ENCODE results near the gene XPR1. TPM values are rescaled to one million over a fixed set of nuclear protein-coding genes. Genes with fewer than 3 reads are reported as not detected.

The XPR1 gene
- total RNA-seq, 1 donor from 2014 or later = 62.1 TPM

DNA sequence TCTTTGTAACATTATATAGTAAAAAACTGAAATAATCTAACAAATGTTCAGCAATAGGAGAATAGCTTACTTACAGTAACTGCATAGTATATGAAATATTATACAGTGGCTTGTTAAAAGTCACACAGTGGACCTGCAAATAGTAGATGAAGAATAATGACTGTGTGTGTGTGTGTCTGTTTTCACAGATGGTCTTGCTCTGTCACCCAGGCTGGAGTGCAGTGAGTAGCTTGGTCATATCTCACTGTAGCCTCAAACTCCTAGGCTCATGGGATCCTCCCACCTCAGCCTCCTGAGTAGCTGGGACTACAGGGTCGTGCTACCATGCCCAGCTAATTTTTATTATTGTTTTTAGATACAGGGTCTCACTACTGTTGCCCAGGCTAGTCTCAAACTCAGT, 213.5 kb downstream of the XPR1 start:
- Mint-ChIP-seq H3K27me3 (ENCODE audit: unreplicated experiment) (no peaks in the 10 kb centered on the region), H3K36me3 (ENCODE audit: unreplicated experiment) (no peaks in the 10 kb centered on the region), H3K27ac (ENCODE audit: unreplicated experiment) (no peak overlapping the region), H3K4me3 (ENCODE audit: unreplicated experiment) (no peak overlapping the region), H3K9me3 (ENCODE audit: unreplicated experiment) (no peaks in the 10 kb centered on the region), H3K4me1 (ENCODE audit: low read depth, unreplicated experiment) (peaks cover 15% of the 10 kb centered on the region)
- TF ChIP-seq, protein P1, sequence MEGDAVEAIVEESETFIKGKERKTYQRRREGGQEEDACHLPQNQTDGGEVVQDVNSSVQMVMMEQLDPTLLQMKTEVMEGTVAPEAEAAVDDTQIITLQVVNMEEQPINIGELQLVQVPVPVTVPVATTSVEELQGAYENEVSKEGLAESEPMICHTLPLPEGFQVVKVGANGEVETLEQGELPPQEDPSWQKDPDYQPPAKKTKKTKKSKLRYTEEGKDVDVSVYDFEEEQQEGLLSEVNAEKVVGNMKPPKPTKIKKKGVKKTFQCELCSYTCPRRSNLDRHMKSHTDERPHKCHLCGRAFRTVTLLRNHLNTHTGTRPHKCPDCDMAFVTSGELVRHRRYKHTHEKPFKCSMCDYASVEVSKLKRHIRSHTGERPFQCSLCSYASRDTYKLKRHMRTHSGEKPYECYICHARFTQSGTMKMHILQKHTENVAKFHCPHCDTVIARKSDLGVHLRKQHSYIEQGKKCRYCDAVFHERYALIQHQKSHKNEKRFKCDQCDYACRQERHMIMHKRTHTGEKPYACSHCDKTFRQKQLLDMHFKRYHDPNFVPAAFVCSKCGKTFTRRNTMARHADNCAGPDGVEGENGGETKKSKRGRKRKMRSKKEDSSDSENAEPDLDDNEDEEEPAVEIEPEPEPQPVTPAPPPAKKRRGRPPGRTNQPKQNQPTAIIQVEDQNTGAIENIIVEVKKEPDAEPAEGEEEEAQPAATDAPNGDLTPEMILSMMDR (IDR thresholded peaks at IDR 0.05; ENCODE audit: partially characterized antibody, unreplicated experiment) = no peak
- DNase-seq = no peak

DNA sequence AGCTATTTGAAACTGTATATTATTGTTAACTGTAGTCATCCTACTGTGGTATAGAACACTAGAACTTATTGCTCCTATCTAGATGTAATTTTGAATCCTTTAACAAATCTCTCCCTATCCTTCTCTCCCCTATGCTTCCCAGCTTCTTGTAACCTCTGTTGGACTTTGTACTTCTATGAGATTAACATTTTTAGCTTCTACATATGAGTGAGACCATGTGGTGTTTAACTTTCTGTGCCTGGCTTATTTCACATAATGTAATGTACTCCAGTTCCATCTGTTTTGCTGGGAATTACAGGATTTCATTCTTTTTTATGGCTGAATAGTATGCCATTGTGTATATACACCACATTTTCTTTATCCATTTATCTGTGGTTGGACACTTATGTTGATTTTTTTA, 216.4 kb downstream of the XPR1 start:
- no peak overlapping the region for H3K4me3 Mint-ChIP-seq (ENCODE audit: unreplicated experiment)
- H3K9me3 Mint-ChIP-seq (ENCODE audit: unreplicated experiment) = no peaks in the 10 kb centered on the region
- no peaks in the 10 kb centered on the region for H3K27me3 Mint-ChIP-seq (ENCODE audit: unreplicated experiment)
- DNase-seq = no peak
- H3K4me1 Mint-ChIP-seq (ENCODE audit: low read depth, unreplicated experiment) = peaks cover 7% of the 10 kb centered on the region
- H3K27ac Mint-ChIP-seq (ENCODE audit: unreplicated experiment) = no peak overlapping the region
- TF ChIP-seq, protein P1 (IDR thresholded peaks at IDR 0.05; ENCODE audit: partially characterized antibody, unreplicated experiment) = no peak
- no peaks in the 10 kb centered on the region for H3K36me3 Mint-ChIP-seq (ENCODE audit: unreplicated experiment)

DNA sequence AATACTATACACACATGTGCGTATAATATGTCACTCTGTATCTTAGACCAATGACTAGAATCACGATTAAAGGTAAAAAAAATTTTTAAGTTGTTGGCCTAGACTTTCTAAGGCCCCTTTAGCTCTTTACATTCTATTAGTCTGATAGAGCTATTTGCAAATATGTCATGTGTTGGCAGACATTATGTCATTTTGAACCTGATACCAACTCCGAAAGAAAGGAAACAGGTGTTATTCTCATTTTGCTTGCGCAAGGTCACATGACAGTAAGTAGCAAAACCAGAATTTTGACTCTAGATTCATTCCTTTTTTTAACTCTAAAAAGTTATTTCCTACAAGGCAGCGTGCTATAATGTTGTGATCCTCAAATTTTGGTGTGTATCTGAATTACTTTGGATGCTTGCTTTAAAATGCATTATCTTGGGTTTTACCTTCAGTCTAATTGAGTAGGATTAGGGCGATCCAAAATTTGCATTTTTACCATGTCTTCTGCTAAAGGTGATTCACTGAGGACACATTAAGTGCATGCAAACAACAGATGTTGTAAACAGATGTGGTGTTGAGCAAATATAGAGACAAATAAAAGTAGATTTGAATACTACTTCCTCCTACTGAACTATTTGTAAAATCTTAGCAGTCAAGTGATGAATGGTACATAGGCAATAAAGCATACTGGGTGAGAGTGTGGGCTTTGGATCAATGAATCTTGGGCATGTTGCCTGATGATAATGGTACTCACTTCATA, 217.4 kb downstream of the XPR1 start:
- Mint-ChIP-seq H3K27ac (ENCODE audit: unreplicated experiment) (no peak overlapping the region), H3K9me3 (ENCODE audit: unreplicated experiment) (no peaks in the 10 kb centered on the region), H3K4me3 (ENCODE audit: unreplicated experiment) (no peak overlapping the region), H3K36me3 (ENCODE audit: unreplicated experiment) (no peaks in the 10 kb centered on the region), H3K4me1 (ENCODE audit: low read depth, unreplicated experiment) (peaks cover 13% of the 10 kb centered on the region), H3K27me3 (ENCODE audit: unreplicated experiment) (no peaks in the 10 kb centered on the region)
- DNase-seq = no peak
- TF ChIP-seq, protein P1 (IDR thresholded peaks at IDR 0.05; ENCODE audit: partially characterized antibody, unreplicated experiment) = no peak

DNA sequence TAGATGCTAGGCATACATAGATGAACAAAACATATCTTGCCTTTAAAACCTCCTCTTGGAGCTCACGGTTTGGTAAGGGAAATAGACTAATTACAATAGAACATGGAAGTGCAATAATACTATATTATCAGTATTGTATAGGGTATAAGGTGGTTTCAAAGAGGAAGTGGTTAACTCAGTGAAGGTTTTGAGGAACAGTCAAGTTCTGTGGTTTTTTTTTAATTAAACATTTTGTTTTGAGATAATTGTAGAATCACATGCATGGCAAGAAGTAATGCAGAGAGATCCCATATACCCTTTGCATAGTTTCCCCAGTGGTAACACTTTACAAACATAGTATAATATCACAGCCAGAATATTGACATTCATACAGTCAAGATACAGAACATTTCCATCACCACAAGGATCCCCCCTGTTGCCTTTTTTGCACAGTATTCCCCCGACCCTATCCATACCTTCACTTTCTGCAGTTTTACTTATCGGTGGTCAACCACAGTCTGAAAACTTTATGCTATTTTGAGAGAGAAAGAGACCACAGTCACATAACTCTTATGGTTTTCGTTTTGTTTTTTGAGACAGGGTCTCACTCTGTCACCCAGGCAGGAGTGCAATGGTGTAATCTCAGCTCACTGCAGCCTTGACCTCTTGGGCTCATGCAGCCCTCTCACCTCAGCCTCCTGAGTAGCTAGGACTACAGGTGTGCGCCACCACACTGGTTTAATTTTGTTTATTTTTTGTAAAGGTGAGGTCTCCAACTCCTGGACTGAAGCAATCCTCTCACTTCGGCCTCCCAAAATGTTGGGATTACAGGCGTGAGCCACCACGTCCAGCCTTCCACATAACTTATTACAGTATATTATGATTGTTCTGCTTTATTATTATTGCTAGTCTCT, 220.4 kb downstream of the XPR1 start:
- TF ChIP-seq, protein P1 (IDR thresholded peaks at IDR 0.05; ENCODE audit: partially characterized antibody, unreplicated experiment) = no peak
- H3K27ac Mint-ChIP-seq (ENCODE audit: unreplicated experiment) = no peak overlapping the region
- H3K4me3 Mint-ChIP-seq (ENCODE audit: unreplicated experiment) = no peak overlapping the region
- H3K4me1 Mint-ChIP-seq (ENCODE audit: low read depth, unreplicated experiment) = peaks cover 18% of the 10 kb centered on the region
- no peaks in the 10 kb centered on the region for H3K36me3 Mint-ChIP-seq (ENCODE audit: unreplicated experiment)
- H3K27me3 Mint-ChIP-seq (ENCODE audit: unreplicated experiment) = peaks cover 2% of the 10 kb centered on the region
- H3K9me3 Mint-ChIP-seq (ENCODE audit: unreplicated experiment) = no peaks in the 10 kb centered on the region
- no peak for DNase-seq

DNA sequence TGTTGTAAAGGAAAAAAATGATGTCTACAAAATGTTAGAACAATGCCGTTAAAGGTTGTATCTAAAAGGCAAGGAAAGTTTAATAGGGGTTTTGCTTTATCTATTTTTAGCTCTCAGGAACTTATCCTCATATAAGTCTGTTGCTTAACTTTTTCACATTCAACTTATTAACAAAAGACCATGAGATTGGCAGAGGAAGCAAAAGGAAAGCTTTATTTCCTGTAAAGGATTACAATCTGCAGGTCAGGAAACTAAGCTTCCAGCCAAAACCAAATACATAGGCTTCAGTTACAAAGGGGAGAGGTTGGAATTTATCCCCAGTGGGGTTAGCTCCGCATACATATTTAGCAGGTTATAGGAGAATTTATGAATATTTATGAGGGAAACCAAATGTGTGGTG, 222.2 kb downstream of the XPR1 start:
- no peaks in the 10 kb centered on the region for H3K36me3 Mint-ChIP-seq (ENCODE audit: unreplicated experiment)
- H3K4me1 Mint-ChIP-seq (ENCODE audit: low read depth, unreplicated experiment) = peaks cover 18% of the 10 kb centered on the region
- TF ChIP-seq, protein P1 (IDR thresholded peaks at IDR 0.05; ENCODE audit: partially characterized antibody, unreplicated experiment) = no peak
- no peak overlapping the region for H3K27ac Mint-ChIP-seq (ENCODE audit: unreplicated experiment)
- no peak for DNase-seq
- H3K27me3 Mint-ChIP-seq (ENCODE audit: unreplicated experiment) = peaks cover 2% of the 10 kb centered on the region
- H3K9me3 Mint-ChIP-seq (ENCODE audit: unreplicated experiment) = no peaks in the 10 kb centered on the region
- no peak overlapping the region for H3K4me3 Mint-ChIP-seq (ENCODE audit: unreplicated experiment)
